Measurements from ENCODE around the gene TWIST2. TPM values are rescaled to one million over a fixed set of nuclear protein-coding genes. Genes with fewer than 3 reads are reported as not detected.

The TWIST2 gene
- total and polyA plus RNA-seq, 8 donors: 0.58 to 58.0 (median 12.3) TPM

DNA sequence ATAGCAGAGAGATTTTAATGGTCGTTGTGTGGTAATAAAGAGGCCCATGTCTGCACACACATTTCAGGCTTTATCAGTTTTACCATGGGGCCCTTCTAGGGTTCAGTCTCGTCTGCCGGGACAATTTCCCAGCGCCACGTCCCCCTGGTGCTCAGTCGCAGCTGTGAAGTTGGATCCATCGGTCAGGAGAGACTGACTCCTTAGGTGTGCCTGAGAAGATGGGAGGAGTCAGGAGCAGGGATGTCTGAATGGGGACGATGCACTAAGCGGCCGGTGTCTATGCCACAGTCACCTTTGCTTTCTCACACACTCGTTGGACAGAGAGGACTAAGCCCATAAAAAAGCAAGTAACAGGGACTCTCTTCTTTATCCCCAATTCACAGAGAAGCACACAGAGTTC, 71.4 kb downstream of the TWIST2 start:
- Histone ChIP-seq H3K9me3 (no peaks in the 10 kb centered on the region), H3K27ac (no peak overlapping the region), H3K4me3 (no peak overlapping the region), H3K36me3 (no peaks in the 10 kb centered on the region), H3K4me1 (no peaks in the 10 kb centered on the region), H3K27me3 (peaks cover 0 to 20% (median 0%) of the 10 kb centered on the region in 3 donors)
- TF ChIP-seq POLR2A (IDR thresholded peaks at IDR 0.05) (no peak), POLR2AphosphoS5 (IDR thresholded peaks at IDR 0.05) (no peak), EP300 (IDR thresholded peaks at IDR 0.05) (no peak)
- TF ChIP-seq, protein P1, sequence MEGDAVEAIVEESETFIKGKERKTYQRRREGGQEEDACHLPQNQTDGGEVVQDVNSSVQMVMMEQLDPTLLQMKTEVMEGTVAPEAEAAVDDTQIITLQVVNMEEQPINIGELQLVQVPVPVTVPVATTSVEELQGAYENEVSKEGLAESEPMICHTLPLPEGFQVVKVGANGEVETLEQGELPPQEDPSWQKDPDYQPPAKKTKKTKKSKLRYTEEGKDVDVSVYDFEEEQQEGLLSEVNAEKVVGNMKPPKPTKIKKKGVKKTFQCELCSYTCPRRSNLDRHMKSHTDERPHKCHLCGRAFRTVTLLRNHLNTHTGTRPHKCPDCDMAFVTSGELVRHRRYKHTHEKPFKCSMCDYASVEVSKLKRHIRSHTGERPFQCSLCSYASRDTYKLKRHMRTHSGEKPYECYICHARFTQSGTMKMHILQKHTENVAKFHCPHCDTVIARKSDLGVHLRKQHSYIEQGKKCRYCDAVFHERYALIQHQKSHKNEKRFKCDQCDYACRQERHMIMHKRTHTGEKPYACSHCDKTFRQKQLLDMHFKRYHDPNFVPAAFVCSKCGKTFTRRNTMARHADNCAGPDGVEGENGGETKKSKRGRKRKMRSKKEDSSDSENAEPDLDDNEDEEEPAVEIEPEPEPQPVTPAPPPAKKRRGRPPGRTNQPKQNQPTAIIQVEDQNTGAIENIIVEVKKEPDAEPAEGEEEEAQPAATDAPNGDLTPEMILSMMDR (IDR thresholded peaks at IDR 0.05): no peak
- no peak for DNase-seq
- 70 to 80% (median 75%) methylated on average over 11 of the region's 11 CpGs for WGBS, 5 donors
- intact Hi-C loops (cut with DNase I; ENCODE audit: low total_unique reads): no loop called here

DNA sequence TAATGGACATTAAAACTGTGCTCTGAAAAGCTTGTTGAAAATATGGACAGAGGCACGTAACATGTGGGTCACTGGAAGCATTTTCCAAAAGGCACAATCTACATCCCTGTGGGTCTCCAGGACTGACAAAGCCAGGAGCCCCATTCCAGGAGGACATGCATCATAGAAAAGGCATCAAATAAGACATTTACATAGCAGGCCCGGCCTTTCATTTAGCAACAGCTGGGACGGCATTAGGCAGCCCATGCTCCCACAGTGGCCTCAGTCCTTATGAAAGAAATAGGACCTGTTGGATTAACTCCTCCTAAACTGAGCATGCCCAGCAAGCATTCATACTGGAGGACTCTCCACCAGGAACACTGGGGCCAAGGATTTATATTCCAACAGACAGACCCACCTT, 72.2 kb downstream of the TWIST2 start:
- intact Hi-C loops (cut with DNase I; ENCODE audit: low total_unique reads): no loop called here
- Histone ChIP-seq H3K9me3 (no peaks in the 10 kb centered on the region), H3K4me3 (no peak overlapping the region), H3K36me3 (no peaks in the 10 kb centered on the region), H3K4me1 (no peaks in the 10 kb centered on the region), H3K27me3 (peaks cover 0 to 14% (median 0%) of the 10 kb centered on the region in 3 donors), H3K27ac (no peak overlapping the region)
- DNase-seq: no peak
- TF ChIP-seq POLR2AphosphoS5 (IDR thresholded peaks at IDR 0.05): no peak
- WGBS, 5 donors: 57 to 80% (median 77%) methylated on average over 3 of the region's 3 CpGs

DNA sequence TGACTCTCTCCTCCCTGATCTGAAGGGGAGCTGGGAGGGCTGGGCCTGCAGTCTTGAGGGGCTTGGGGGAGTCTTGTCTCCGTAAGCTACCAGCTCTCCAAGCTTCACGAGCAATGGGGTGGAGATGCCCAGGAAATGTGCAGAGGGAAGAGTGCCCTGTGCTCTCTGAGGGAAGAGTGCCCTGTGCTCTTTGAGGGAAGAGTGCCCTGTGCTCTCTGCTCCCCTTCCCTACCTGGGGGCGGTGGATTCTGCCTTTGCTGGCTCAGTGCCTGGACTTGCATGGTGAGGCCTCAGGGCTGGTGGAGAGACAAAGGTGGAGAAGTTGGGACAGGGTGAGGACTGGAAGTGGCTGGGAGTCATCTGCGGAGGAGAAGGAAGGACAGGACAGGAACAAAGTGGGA, 72.7 kb downstream of the TWIST2 start:
- intact Hi-C loops (cut with DNase I; ENCODE audit: low total_unique reads): no loop called here
- Histone ChIP-seq H3K9me3 (no peaks in the 10 kb centered on the region), H3K4me3 (no peak overlapping the region), H3K36me3 (no peaks in the 10 kb centered on the region), H3K27me3 (peaks cover 0 to 10% (median 0%) of the 10 kb centered on the region in 3 donors), H3K27ac (no peak overlapping the region), H3K4me1 (no peaks in the 10 kb centered on the region)
- WGBS, 5 donors: 72 to 83% (median 76%) methylated on average over 4 of the region's 4 CpGs
- TF ChIP-seq, protein P1 (IDR thresholded peaks at IDR 0.05): no peak
- TF ChIP-seq POLR2AphosphoS5 (IDR thresholded peaks at IDR 0.05) (no peak), POLR2A (IDR thresholded peaks at IDR 0.05) (no peak), EP300 (IDR thresholded peaks at IDR 0.05) (no peak)
- DNase-seq: no peak

DNA sequence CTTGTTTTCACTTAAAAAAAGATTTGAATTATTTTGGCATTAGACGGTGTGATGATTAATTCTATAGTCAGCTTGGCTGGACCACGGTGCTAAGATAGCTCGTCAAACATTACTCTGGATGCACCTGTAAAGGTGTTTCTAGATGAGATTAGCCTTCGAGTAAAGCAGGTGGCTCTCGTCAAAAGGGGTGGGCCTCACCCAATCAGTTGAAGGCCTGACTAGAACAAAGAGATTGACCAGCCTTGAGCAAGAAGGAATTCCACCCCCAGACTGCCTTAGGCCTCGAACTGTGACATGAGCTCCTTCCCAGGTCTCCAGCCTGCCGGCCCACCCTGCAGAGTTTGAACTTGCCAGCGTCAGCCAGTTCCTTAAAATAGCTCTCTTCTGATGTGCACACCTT, 73.4 kb downstream of the TWIST2 start:
- DNase-seq: no peak
- H3K36me3 ChIP-seq: no peaks in the 10 kb centered on the region
- no peak overlapping the region for H3K4me3 ChIP-seq
- peaks cover 0 to 8% (median 0%) of the 10 kb centered on the region in 3 donors for H3K27me3 ChIP-seq
- no peaks in the 10 kb centered on the region for H3K9me3 ChIP-seq
- no peak for TF ChIP-seq POLR2AphosphoS5 (IDR thresholded peaks at IDR 0.05)
- TF ChIP-seq, protein P1 (IDR thresholded peaks at IDR 0.05): no peak
- no peak for TF ChIP-seq EP300 (IDR thresholded peaks at IDR 0.05)
- TF ChIP-seq POLR2A (IDR thresholded peaks at IDR 0.05): no peak
- 79 to 84% (median 81%) methylated on average over 7 to 8 of the region's 8 CpGs for WGBS, 5 donors
- intact Hi-C loops (cut with DNase I; ENCODE audit: low total_unique reads): no loop called here
- H3K27ac ChIP-seq: no peak overlapping the region
- H3K4me1 ChIP-seq: no peaks in the 10 kb centered on the region

DNA sequence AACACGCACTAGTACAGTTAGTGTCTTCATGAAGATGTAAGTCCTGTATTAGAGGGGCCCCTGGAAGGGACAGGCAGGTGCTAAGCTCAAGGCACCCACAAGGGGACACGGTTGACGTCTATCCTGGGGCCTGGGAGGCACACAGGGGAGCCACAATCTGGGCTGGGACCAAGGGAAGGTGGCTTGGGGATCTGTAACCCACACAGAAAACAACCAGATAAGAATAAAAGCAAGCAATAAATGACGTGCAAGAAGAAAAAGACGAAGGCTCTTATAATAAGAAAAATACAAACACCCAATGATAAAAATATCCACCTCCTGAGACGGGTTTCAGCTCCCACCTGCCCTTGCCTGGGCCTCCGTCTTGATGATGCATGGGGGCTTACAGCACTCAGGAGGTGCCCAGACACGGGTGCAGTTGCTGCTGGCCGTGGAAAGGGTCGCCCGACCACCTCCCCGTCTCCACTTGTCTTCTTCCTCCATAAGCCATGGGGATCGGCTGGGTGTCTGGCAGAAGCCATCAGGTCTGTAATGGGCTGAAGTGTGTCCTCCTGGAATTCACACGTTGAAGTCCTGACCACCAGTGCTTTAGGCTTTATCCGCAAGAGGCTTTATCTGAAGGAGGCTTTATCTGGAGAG, 73.9 kb downstream of the TWIST2 start:
- no peak overlapping the region for H3K27ac ChIP-seq
- intact Hi-C loops (cut with DNase I; ENCODE audit: low total_unique reads): no loop called here
- 71 to 75% (median 74%) methylated on average over 13 to 15 of the region's 15 CpGs for WGBS, 5 donors
- H3K36me3 ChIP-seq: no peaks in the 10 kb centered on the region
- H3K4me3 ChIP-seq: no peak overlapping the region
- TF ChIP-seq EP300 (IDR thresholded peaks at IDR 0.05) (no peak), POLR2A (IDR thresholded peaks at IDR 0.05) (no peak), POLR2AphosphoS5 (IDR thresholded peaks at IDR 0.05) (no peak)
- TF ChIP-seq, protein P1 (IDR thresholded peaks at IDR 0.05): no peak
- peaks cover 0 to 12% (median 0%) of the 10 kb centered on the region in 3 donors for H3K27me3 ChIP-seq
- H3K9me3 ChIP-seq: no peaks in the 10 kb centered on the region
- DNase-seq: no peak
- no peaks in the 10 kb centered on the region for H3K4me1 ChIP-seq

Data from stomach (tissue), 9 donors.